Common myeloid progenitor, CD34-positive (primary cell): ENCODE data around the gene EIF3CL.
"Not testable (repeated sequence)": the region's sequence is repeated elsewhere in the genome, so short reads cannot be mapped to it uniquely, and the experiment has no call there.

Experiments used
- CTCF ChIA-PET: fragments of 350-600 bp; sonication (Branson Sonifier 250); formaldehyde crosslinking; loops from one replicate; lab custom pipeline; 2021; ENCODE audit warnings: antibody characterized with exemption; lab: Charles Lee
- POLR2A ChIA-PET: fragments of 350-600 bp; sonication (Branson Sonifier 250); formaldehyde crosslinking; loops from one replicate; lab custom pipeline; 2021; ENCODE audit warnings: antibody characterized with exemption; lab: Charles Lee
- DNase-seq, 3 donors: peaks; one replicate each; pipeline versions ENCODE4 v3.0.0 to v3.0.0-alpha.2; 2013
- H3K27ac ChIP-seq, 2 experiments: 1 replicate in 1 of 2; 2 replicates in 1 of 2; pipeline ENCODE4 v1.7.0; 2013; ENCODE audit warnings: inconsistent platforms in 2 of 2, low read length in 2 of 2, mild to moderate bottlenecking in 2 of 2, low read depth in 1 of 2, moderate library complexity in 1 of 2; ENCODE audit not compliant: severe bottlenecking in 2 of 2, insufficient read depth in 1 of 2, poor library complexity in 1 of 2
- H3K27me3 ChIP-seq, 5 experiments: replicated peaks in 2 of 5; 1 replicate in 3 of 5; 2 replicates in 2 of 5; pipeline versions ENCODE4 v1.6.1 to v1.7.0; 2013; ENCODE audit warnings: low read length in 4 of 5, mild to moderate bottlenecking in 2 of 5, moderate library complexity in 2 of 5, inconsistent platforms in 1 of 5; ENCODE audit not compliant: insufficient read depth in 5 of 5, control insufficient read depth in 4 of 5
- H3K36me3 ChIP-seq, 4 experiments: 1 replicate in 2 of 4; 2 replicates in 2 of 4; pipeline versions ENCODE4 v1.6.1 to v1.7.0; 2013; ENCODE audit warnings: low read length in 3 of 4, control low read depth in 1 of 4, mild to moderate bottlenecking in 1 of 4; ENCODE audit not compliant: control insufficient read depth in 4 of 4, insufficient read depth in 4 of 4
- H3K4me1 ChIP-seq, 4 experiments: 1 replicate in 3 of 4; 2 replicates in 1 of 4; pipeline versions ENCODE4 v1.6.1 to v1.7.1; 2013; ENCODE audit warnings: low read length in 3 of 4, mild to moderate bottlenecking in 3 of 4, control low read depth in 1 of 4, inconsistent platforms in 1 of 4, moderate library complexity in 1 of 4; ENCODE audit not compliant: control insufficient read depth in 4 of 4, insufficient read depth in 4 of 4; ENCODE audit errors: control extremely low read depth in 1 of 4
- H3K4me3 ChIP-seq, 7 experiments: 1 replicate in 4 of 7; 2 replicates in 3 of 7; pipeline versions ENCODE4 v1.5.1 to v1.7.0; 2013; ENCODE audit warnings: mild to moderate bottlenecking in 7 of 7, low read length in 6 of 7, moderate library complexity in 6 of 7, inconsistent platforms in 2 of 7, low read depth in 2 of 7, control low read depth in 1 of 7; ENCODE audit not compliant: insufficient read depth in 4 of 7, control insufficient read depth in 1 of 7; ENCODE audit errors: extremely low read depth in 1 of 7
- H3K9me3 ChIP-seq, 5 experiments: 1 replicate in 4 of 5; 2 replicates in 1 of 5; pipeline versions ENCODE4 v1.6.1 to v1.7.1; 2013; ENCODE audit warnings: low read length in 4 of 5, mild to moderate bottlenecking in 2 of 5, inconsistent platforms in 1 of 5, low read depth in 1 of 5, moderate library complexity in 1 of 5; ENCODE audit not compliant: control insufficient read depth in 4 of 5, insufficient read depth in 2 of 5; ENCODE audit errors: control extremely low read depth in 1 of 5
- WGBS: methylation state at CpG from one replicate; pipeline ENCODE4 v1.1.5; 2013; ENCODE audit not compliant: insufficient coverage; 5-methylcytosine and 5-hydroxymethylcytosine counted together

The EIF3CL gene

DNA sequence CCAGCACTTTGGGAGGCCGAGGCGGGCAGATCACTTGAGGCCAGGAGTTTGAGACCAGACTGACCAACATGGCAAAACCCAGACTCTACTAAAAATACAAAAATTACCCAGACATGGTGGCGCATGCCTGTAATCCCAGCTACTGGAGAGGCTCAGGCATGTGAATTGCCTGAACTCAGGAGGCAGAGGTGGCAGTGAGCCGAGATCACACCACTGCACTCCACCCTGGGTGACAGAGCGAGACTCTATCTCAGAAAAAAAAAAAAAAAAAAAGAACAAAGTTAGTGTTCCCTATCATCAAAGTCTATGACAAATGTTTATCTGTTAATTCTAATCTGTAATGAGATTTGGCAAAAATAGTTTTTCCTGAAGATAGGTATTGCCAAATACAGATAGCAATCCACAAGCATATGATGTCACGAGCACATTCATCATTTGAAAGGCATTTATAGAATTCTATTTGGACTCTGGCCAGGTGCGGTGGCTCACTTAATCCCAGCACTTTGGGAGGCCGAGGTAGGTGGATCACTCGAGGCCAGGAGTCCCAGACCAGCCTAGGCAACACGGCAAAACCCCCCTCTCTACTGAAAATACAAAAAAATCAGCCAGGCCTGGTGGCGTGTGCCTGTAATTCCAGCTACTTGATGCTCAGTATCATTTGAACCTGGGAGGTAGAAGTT lies 17.6 kb upstream of the EIF3CL start:
- H3K27me3 ChIP-seq, H3K9me3 ChIP-seq, POLR2A ChIA-PET, H3K4me1 ChIP-seq, H3K27ac ChIP-seq, DNase-seq, H3K36me3 ChIP-seq, CTCF ChIA-PET, H3K4me3 ChIP-seq: not testable (repeated sequence)
- no CpG with 5 or more reads among the region's 11 CpGs for WGBS

DNA sequence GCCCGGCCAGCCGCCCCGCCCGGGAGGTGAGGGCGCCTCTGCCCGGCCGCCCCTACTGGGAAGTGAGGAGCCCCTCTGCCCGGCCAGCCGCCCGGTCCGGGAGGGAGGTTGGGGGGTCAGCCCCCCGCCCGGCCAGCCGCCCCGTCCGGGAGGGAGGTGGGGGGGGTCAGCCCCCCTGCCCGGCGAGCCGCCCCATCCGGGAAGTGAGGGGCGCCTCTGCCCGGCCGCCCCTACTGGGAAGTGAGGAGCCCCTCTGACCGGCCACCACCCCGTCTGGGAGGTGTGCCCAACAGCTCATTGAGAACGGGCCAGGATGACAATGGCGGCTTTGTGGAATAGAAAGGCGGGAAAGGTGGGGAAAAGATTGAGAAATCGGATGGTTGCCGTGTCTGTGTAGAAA lies 13.4 kb upstream of the EIF3CL start:
- H3K9me3 ChIP-seq, H3K27me3 ChIP-seq, H3K27ac ChIP-seq, POLR2A ChIA-PET, H3K4me1 ChIP-seq, CTCF ChIA-PET, H3K4me3 ChIP-seq, DNase-seq, H3K36me3 ChIP-seq: not testable (repeated sequence)
- WGBS: no CpG with 5 or more reads among the region's 30 CpGs

DNA sequence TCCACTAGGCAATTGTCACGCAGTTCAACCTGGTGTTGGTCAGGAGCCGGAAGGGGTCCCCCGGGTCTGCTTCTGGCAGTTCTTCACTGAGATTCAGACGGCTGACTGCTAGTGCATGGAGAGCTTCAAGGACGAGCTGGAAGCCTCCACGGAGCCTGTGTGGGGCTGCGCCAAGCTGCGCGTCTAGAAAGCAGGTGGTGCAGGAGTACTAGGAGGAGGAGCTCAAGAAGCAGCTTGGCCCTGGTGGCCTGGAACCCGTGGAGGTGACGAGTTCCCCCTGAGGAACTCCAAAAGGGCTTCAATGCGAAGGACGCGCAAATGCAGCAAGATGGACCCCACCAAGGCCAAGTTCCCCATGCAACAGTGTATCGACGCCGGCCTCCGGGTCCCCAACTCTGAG lies 10.9 kb upstream of the EIF3CL start:
- POLR2A ChIA-PET, CTCF ChIA-PET: not testable (repeated sequence)
- 96% methylated on average over 9 of the region's 18 CpGs for WGBS

DNA sequence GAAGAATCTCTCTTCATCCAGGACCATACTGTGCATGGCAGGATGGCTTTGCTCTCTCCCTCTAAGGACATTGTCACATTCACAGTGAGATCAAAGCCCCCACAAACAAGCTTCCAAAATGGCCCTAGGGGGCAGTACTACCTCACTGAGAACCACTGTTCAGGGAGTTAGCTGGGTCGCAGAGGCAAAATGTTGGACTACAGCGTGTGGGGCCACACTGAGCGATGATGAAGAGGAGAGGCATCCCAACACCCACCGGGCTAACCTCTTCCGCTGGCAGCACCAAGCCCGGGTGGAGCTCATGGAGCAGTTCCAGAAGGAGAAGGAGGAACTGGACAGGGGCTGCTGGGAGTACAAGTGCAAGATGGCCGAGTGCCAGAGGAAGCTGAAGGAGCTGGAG lies 9.9 kb upstream of the EIF3CL start:
- DNase-seq, CTCF ChIA-PET, H3K36me3 ChIP-seq, H3K27ac ChIP-seq, H3K4me3 ChIP-seq, H3K4me1 ChIP-seq, H3K27me3 ChIP-seq, H3K9me3 ChIP-seq, POLR2A ChIA-PET: not testable (repeated sequence)
- no CpG with 5 or more reads among the region's 7 CpGs for WGBS

More for the DNA sequence above, 10.9 kb upstream of the EIF3CL start:
- not testable (repeated sequence) for DNase-seq, H3K9me3 ChIP-seq, H3K27ac ChIP-seq, H3K36me3 ChIP-seq, H3K4me3 ChIP-seq, H3K4me1 ChIP-seq, H3K27me3 ChIP-seq

DNA sequence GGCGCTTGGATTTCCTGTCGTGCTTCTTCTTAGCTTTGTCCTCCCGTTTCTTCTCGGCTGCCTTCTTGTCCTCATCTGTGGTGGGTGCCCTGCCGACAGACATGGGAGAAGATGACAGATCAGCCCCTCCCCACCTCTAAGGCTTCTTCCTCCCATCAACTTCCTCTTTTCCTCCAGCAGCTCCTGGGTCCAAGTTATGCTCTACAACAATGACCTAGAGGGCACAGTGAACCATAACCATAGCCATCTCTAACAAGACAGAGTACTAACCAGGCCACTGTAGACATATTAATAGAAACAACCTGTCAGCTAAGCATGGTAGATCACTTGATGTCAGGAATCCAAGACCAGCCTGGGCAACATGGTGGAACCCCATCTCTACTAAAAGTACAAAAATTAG lies 11.6 kb downstream of the EIF3CL start:
- WGBS: no CpG with 5 or more reads among the region's 5 CpGs
- H3K27me3 ChIP-seq, POLR2A ChIA-PET: not testable (repeated sequence)

DNA sequence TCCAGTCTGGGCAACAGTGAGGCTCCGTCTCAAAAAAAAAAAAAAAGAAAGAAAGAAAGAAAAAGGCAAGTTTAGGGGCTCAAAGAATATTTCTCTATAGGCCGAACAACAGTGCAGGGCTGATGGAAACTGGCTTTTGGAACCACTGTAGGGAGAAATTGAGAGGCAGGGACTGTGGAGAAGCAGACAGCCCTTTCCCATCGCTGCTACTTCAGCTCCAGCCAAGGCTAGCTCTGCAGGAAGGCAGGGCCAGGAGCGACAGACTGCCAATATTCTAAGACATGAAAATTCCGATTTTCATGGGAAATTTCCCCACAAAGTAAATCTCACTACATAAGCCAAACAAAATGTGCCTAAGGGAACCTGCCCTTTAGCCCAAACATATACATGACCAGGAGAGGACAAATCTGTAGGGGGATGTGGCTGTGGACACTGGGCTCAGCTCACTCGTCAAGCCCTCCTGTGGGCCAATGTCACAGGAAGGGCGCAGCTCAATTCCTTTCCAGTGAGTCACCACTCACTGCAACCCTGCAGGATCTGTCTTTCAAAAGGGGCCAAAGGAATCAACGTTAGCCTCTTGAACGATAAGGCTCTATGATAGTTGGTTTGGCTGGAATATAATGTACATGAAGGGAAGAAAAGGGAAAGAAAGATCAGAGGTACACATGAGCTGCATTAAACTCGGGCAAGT lies 21.3 kb downstream of the EIF3CL start:
- CTCF ChIA-PET, H3K4me3 ChIP-seq, H3K27ac ChIP-seq, H3K36me3 ChIP-seq, H3K9me3 ChIP-seq, H3K4me1 ChIP-seq, POLR2A ChIA-PET, H3K27me3 ChIP-seq, DNase-seq: not testable (repeated sequence)
- WGBS: no CpG with 5 or more reads among the region's 10 CpGs

More for the DNA sequence above, 11.6 kb downstream of the EIF3CL start:
- H3K36me3 ChIP-seq, H3K27ac ChIP-seq, H3K4me3 ChIP-seq, CTCF ChIA-PET, H3K4me1 ChIP-seq, DNase-seq, H3K9me3 ChIP-seq: not testable (repeated sequence)

DNA sequence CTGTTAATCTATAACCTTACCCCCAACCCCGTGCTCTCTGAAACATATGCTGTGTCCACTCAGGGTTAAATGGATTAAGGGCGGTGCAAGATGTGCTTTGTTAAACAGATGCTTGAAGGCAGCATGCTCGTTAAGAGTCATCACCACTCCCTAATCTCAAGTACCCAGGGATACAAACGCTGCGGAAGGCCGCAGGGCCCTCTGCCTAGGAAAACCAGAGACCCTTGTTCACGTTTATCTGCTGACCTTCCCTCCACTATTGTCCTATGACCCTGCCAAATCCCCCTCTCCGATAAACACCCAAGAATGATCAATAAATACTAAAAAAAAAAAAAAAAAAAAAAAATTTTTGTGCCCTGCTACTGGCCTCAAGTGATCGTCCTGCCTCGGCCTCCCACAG lies 25.8 kb downstream of the EIF3CL start:
- H3K27me3 ChIP-seq, H3K9me3 ChIP-seq, CTCF ChIA-PET, H3K36me3 ChIP-seq, DNase-seq, H3K27ac ChIP-seq, POLR2A ChIA-PET, H3K4me3 ChIP-seq, H3K4me1 ChIP-seq: not testable (repeated sequence)
- WGBS: no CpG with 5 or more reads among the region's 10 CpGs
